ENCODE results near the gene MUC6. TPM values are rescaled to one million over a fixed set of nuclear protein-coding genes. Genes with fewer than 3 reads are reported as not detected.

The MUC6 gene
- total and polyA plus RNA-seq, 2 donors (not counting 3 experiments of a cell fraction or from before 2014, with no cell fraction given): not detected

GRCh38 chr11:1029654-1030053 is 6.9 kb downstream of the MUC6 start:
- no peaks in the 10 kb centered on the region for H3K36me3 ChIP-seq (ENCODE audit: control insufficient read depth in 2 of 2, extremely low read depth in 1 of 2, insufficient read depth in 2 of 2, low read length in 2 of 2)
- dilution Hi-C loops (cut with MboI; ENCODE audit: extremely low pct_ligation_motif_present, low sequenced_read_pairs) (no loop called here), intact Hi-C loops (cut with micrococcal nuclease) (no loop called here)
- H2AFZ ChIP-seq (ENCODE audit: low read depth, low read length): no peak overlapping the region
- H3K4me3 ChIP-seq (replicated peaks in 1 of 3; ENCODE audit: insufficient read depth in 1 of 3, low read depth in 1 of 3, low read length in 3 of 3): no peak overlapping the region
- FAIRE-seq (no peak), DNase-seq (ENCODE audit: low read depth, low spot score) (no peak)
- no peaks in the 10 kb centered on the region for H3K79me2 ChIP-seq (ENCODE audit: control insufficient read depth, insufficient read depth, low read length)
- H3K4me2 ChIP-seq (ENCODE audit: insufficient read depth, low read length): no peak overlapping the region
- no peaks in the 10 kb centered on the region for H3K27me3 ChIP-seq (ENCODE audit: control insufficient read depth in 2 of 2, insufficient read depth in 2 of 2, low read length in 2 of 2)
- no peaks in the 10 kb centered on the region for H4K20me1 ChIP-seq (replicated peaks; ENCODE audit: control insufficient read depth, extremely low read depth, insufficient read depth, low read length)
- no peak overlapping the region for H3K27ac ChIP-seq (ENCODE audit: insufficient read depth, low read depth, low read length)
- H3K9me3 ChIP-seq (replicated peaks; ENCODE audit: control insufficient read depth, insufficient read depth, low read length): no peaks in the 10 kb centered on the region
- CTCF ChIA-PET: no interaction called here
- H3K4me1 ChIP-seq (ENCODE audit: control insufficient read depth, extremely low read depth, insufficient read depth, low read length): no peaks in the 10 kb centered on the region
- TF ChIP-seq POLR2A (IDR thresholded peaks at IDR 0.05; ENCODE audit: low read depth, low read length) (no peak), GATA2 (IDR thresholded peaks at IDR 0.05; ENCODE audit: insufficient read depth, insufficient read length, low read depth, low read length) (no peak), CTCF (IDR thresholded peaks at IDR 0.05; ENCODE audit: extremely low read depth in 1 of 2, insufficient read depth in 1 of 2, low read depth in 1 of 2, low read length in 2 of 2) (no peak), FOS (IDR thresholded peaks at IDR 0.05; ENCODE audit: borderline replicate concordance, insufficient read depth, low read length) (no peak), MYC (IDR thresholded peaks at IDR 0.05; ENCODE audit: low read depth, low read length) (no peak), JUN (IDR thresholded peaks at IDR 0.05; ENCODE audit: borderline replicate concordance, insufficient read depth, insufficient read length, low read depth) (no peak), POLR2AphosphoS5 (IDR thresholded peaks at IDR 0.05; ENCODE audit: insufficient read depth, low read depth, low read length) (no peak), EZH2 (IDR thresholded peaks at IDR 0.05; ENCODE audit: borderline replicate concordance, low read depth, low read length, severe bottlenecking) (no peak)
- TF ChIP-seq, protein P1, sequence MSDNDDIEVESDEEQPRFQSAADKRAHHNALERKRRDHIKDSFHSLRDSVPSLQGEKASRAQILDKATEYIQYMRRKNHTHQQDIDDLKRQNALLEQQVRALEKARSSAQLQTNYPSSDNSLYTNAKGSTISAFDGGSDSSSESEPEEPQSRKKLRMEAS (IDR thresholded peaks at IDR 0.05; ENCODE audit: insufficient read depth, insufficient read length): no peak
- BruUV-seq (replicated peaks): no TSS peak
- no peak overlapping the region for H3K9ac ChIP-seq (replicated peaks; ENCODE audit: extremely low read depth, insufficient read depth, low read length)
- no peaks in the 10 kb centered on the region for H3K9me1 ChIP-seq (replicated peaks; ENCODE audit: control insufficient read depth, extremely low read depth, insufficient read depth, low read length)
- POLR2A ChIA-PET: no interaction called here
